ENCODE data around the gene CCR1. TPM values are rescaled to one million over a fixed set of nuclear protein-coding genes. Genes with fewer than 3 reads are reported as not detected.

CCR1 gene
- polyA plus RNA-seq, 1 donor (not counting 4 experiments of a cell fraction or from before 2014, with no cell fraction given): not detected

- no peak overlapping the region for H3K27ac ChIP-seq (ENCODE audit: control insufficient read depth, insufficient read depth, low read length)
- FAIRE-seq (no peak), DNase-seq (ENCODE audit: low read depth, low spot score) (no peak)
- H3K27me3 ChIP-seq (ENCODE audit: control insufficient read depth, extremely low read depth, insufficient read depth, low read length): no peaks in the 10 kb centered on the region
- H3K36me3 ChIP-seq (ENCODE audit: control insufficient read depth in 2 of 2, extremely low read depth in 1 of 2, insufficient read depth in 2 of 2, low read length in 2 of 2): no peaks in the 10 kb centered on the region
- H3K9me1 ChIP-seq (ENCODE audit: control insufficient read depth, extremely low read depth, insufficient read depth, low read length): no peaks in the 10 kb centered on the region
- H3K4me2 ChIP-seq (ENCODE audit: control insufficient read depth, extremely low read depth, insufficient read depth, low read depth, low read length): no peak overlapping the region
- H3K79me2 ChIP-seq (ENCODE audit: control insufficient read depth, insufficient read depth, low read length): no peaks in the 10 kb centered on the region
- H2AFZ ChIP-seq (ENCODE audit: control insufficient read depth, low read length): no peak overlapping the region
- H3K4me1 ChIP-seq (ENCODE audit: control insufficient read depth, extremely low read depth, insufficient read depth, low read length): no peaks in the 10 kb centered on the region
- H4K20me1 ChIP-seq (ENCODE audit: control insufficient read depth, extremely low read depth, insufficient read depth, low read length): no peaks in the 10 kb centered on the region
- no peak overlapping the region for H3K4me3 ChIP-seq (ENCODE audit: control insufficient read depth in 2 of 3, extremely low read depth in 1 of 3, insufficient read depth in 2 of 3, low read depth in 1 of 3, low read length in 3 of 3)
- no peaks in the 10 kb centered on the region for H3K9me3 ChIP-seq (ENCODE audit: control insufficient read depth, low read depth, low read length)
- dilution Hi-C loops (cut with MboI; ENCODE audit: extremely low pct_ligation_motif_present, low sequenced_read_pairs): no loop called here
- H3K9ac ChIP-seq (ENCODE audit: control insufficient read depth, extremely low read depth, insufficient read depth, low read length): no peak overlapping the region
- TF ChIP-seq, protein P1, sequence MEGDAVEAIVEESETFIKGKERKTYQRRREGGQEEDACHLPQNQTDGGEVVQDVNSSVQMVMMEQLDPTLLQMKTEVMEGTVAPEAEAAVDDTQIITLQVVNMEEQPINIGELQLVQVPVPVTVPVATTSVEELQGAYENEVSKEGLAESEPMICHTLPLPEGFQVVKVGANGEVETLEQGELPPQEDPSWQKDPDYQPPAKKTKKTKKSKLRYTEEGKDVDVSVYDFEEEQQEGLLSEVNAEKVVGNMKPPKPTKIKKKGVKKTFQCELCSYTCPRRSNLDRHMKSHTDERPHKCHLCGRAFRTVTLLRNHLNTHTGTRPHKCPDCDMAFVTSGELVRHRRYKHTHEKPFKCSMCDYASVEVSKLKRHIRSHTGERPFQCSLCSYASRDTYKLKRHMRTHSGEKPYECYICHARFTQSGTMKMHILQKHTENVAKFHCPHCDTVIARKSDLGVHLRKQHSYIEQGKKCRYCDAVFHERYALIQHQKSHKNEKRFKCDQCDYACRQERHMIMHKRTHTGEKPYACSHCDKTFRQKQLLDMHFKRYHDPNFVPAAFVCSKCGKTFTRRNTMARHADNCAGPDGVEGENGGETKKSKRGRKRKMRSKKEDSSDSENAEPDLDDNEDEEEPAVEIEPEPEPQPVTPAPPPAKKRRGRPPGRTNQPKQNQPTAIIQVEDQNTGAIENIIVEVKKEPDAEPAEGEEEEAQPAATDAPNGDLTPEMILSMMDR (optimal IDR thresholded peaks at IDR 0.05 in 1 of 3, IDR thresholded peaks at IDR 0.05 in 1 of 3, conservative IDR thresholded peaks at IDR 0.05 in 1 of 3; ENCODE audit: extremely low read depth in 1 of 3, insufficient read depth in 2 of 3, low read length in 3 of 3): no peak
- TF ChIP-seq EZH2 (IDR thresholded peaks at IDR 0.05; ENCODE audit: low read length): no peak
Measured at GRCh38 chr3:46221938-46222337, 13.8 kb upstream of the CCR1 start.

DNA sequence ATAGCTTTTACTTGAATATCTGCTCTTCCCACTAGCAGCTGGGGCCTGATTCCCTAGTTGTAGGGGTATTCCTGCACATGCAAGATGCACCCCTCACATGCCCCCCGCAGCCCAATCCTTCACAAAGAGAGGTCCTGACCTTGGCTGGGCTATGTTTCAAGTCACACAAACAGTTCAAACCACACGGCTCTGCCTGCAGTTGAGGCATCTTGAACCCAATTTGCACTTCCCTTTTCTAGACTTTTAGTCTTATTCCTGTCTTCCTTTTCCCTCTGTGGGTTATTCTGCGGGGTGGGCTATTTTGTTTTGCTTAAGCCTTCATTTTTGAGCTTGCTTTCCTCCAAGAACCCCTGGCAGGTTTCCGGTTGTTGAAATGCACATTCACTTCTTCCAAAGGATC is 13.3 kb upstream of the CCR1 start:
- H3K4me2 ChIP-seq (ENCODE audit: control insufficient read depth, extremely low read depth, insufficient read depth, low read depth, low read length): no peak overlapping the region
- DNase-seq (ENCODE audit: low read depth, low spot score): no peak
- H2AFZ ChIP-seq (ENCODE audit: control insufficient read depth, low read length): no peak overlapping the region
- no peaks in the 10 kb centered on the region for H3K36me3 ChIP-seq (ENCODE audit: control insufficient read depth in 2 of 2, extremely low read depth in 1 of 2, insufficient read depth in 2 of 2, low read length in 2 of 2)
- TF ChIP-seq, protein P1 (optimal IDR thresholded peaks at IDR 0.05 in 1 of 3, IDR thresholded peaks at IDR 0.05 in 1 of 3, conservative IDR thresholded peaks at IDR 0.05 in 1 of 3; ENCODE audit: extremely low read depth in 1 of 3, insufficient read depth in 2 of 3, low read length in 3 of 3): no peak
- TF ChIP-seq EZH2 (IDR thresholded peaks at IDR 0.05; ENCODE audit: low read length): no peak
- H3K9me1 ChIP-seq (ENCODE audit: control insufficient read depth, extremely low read depth, insufficient read depth, low read length): no peaks in the 10 kb centered on the region
- H3K79me2 ChIP-seq (ENCODE audit: control insufficient read depth, insufficient read depth, low read length): no peaks in the 10 kb centered on the region
- no peaks in the 10 kb centered on the region for H3K9me3 ChIP-seq (ENCODE audit: control insufficient read depth, low read depth, low read length)
- H4K20me1 ChIP-seq (ENCODE audit: control insufficient read depth, extremely low read depth, insufficient read depth, low read length): no peaks in the 10 kb centered on the region
- H3K27ac ChIP-seq (ENCODE audit: control insufficient read depth, insufficient read depth, low read length): no peak overlapping the region
- H3K9ac ChIP-seq (ENCODE audit: control insufficient read depth, extremely low read depth, insufficient read depth, low read length): no peak overlapping the region
- no peak for FAIRE-seq
- no peak overlapping the region for H3K4me3 ChIP-seq (ENCODE audit: control insufficient read depth in 2 of 3, extremely low read depth in 1 of 3, insufficient read depth in 2 of 3, low read depth in 1 of 3, low read length in 3 of 3)
- dilution Hi-C loops (cut with MboI; ENCODE audit: extremely low pct_ligation_motif_present, low sequenced_read_pairs): no loop called here
- H3K27me3 ChIP-seq (ENCODE audit: control insufficient read depth, extremely low read depth, insufficient read depth, low read length): no peaks in the 10 kb centered on the region
- H3K4me1 ChIP-seq (ENCODE audit: control insufficient read depth, extremely low read depth, insufficient read depth, low read length): no peaks in the 10 kb centered on the region

Data from keratinocyte (primary cell).